ENCODE measurements around the gene HFE. TPM values are rescaled to one million over a fixed set of nuclear protein-coding genes. Genes with fewer than 3 reads are reported as not detected.
A peak's percentile ranks its signal among the peaks of the same experiment; 100 is the strongest.

HFE gene
- total and polyA plus RNA-seq, 2 of the 13 experiments (the other 11 are each of a cell fraction or from before 2014, with no cell fraction given), result 3.7 to 6.3 TPM

GRCh38 chr6:26123675-26123946, 36.4 kb downstream of the HFE start (continued):
- TF ChIP-seq IRF1 (CRISPR knock-in tag; IDR thresholded peaks at IDR 0.05; ENCODE audit: low read depth) (no peak), ZNF253 (CRISPR knock-in tag; IDR thresholded peaks at IDR 0.05; ENCODE audit: borderline replicate concordance) (no peak), TBX3 (IDR thresholded peaks at IDR 0.05; ENCODE audit: borderline replicate concordance) (peak; percentile 45; the same call in 1 of the 2 replicates), ZNF704 (CRISPR knock-in tag; IDR thresholded peaks at IDR 0.05; ENCODE audit: borderline replicate concordance) (peak; percentile 78; the same call in 1 of the 2 replicates), SP5 (CRISPR knock-in tag; IDR thresholded peaks at IDR 0.05; ENCODE audit: borderline replicate concordance, low read depth) (no peak; the same call in 1 of the 2 replicates), GRHL1 (CRISPR knock-in tag; conservative IDR thresholded peaks at IDR 0.05) (no peak), SP1 (IDR thresholded peaks at IDR 0.05) (no peak), SP1 (CRISPR knock-in tag; IDR thresholded peaks at IDR 0.05) (no peak), JUND (CRISPR knock-in tag; IDR thresholded peaks at IDR 0.05) (peak; percentile 57; the same call in 1 of the 2 replicates), NFATC3 (CRISPR knock-in tag; IDR thresholded peaks at IDR 0.05) (0 out of 2 replicates have a peak, but pooled peaks have one; percentile 21), PRPF4 (IDR thresholded peaks at IDR 0.05; ENCODE audit: low read depth, low read length, poor library complexity, severe bottlenecking) (no peak), HNRNPK (IDR thresholded peaks at IDR 0.05; ENCODE audit: low read depth, low read length, poor library complexity, severe bottlenecking) (peak; percentile 22), ZBTB7A (CRISPR knock-in tag; IDR thresholded peaks at IDR 0.05) (peak; percentile 72; the same call in 1 of the 2 replicates), HMG20A (CRISPR knock-in tag; IDR thresholded peaks at IDR 0.05; ENCODE audit: borderline replicate concordance) (no peak), E2F5 (CRISPR knock-in tag; conservative IDR thresholded peaks at IDR 0.05) (no peak), BCL6 (CRISPR knock-in tag; IDR thresholded peaks at IDR 0.05) (no peak), ZNF530 (CRISPR knock-in tag; IDR thresholded peaks at IDR 0.05; ENCODE audit: low read depth) (no peak; the same call in 1 of the 2 replicates), ZNF264 (CRISPR knock-in tag; IDR thresholded peaks at IDR 0.05) (0 out of 2 replicates have a peak, but pooled peaks have one; percentile 10), AKAP8 (CRISPR knock-in tag; IDR thresholded peaks at IDR 0.05) (no peak), SMAD9 (CRISPR knock-in tag; IDR thresholded peaks at IDR 0.05) (no peak), STAG1 (CRISPR knock-in tag; IDR thresholded peaks at IDR 0.05) (peak; percentile 32), KDM5B (CRISPR knock-in tag; IDR thresholded peaks at IDR 0.05; ENCODE audit: borderline replicate concordance) (peak; percentile 25; the same call in 1 of the 2 replicates), SATB2 (CRISPR knock-in tag; IDR thresholded peaks at IDR 0.05) (no peak), THAP11 (CRISPR knock-in tag; IDR thresholded peaks at IDR 0.05) (no peak), PLSCR1 (CRISPR knock-in tag; IDR thresholded peaks at IDR 0.05; ENCODE audit: borderline replicate concordance) (no peak), TFDP1 (CRISPR knock-in tag; IDR thresholded peaks at IDR 0.05; ENCODE audit: borderline replicate concordance) (no peak)
